Measurements from ENCODE around the gene NFYC.

Gene NFYC

DNA sequence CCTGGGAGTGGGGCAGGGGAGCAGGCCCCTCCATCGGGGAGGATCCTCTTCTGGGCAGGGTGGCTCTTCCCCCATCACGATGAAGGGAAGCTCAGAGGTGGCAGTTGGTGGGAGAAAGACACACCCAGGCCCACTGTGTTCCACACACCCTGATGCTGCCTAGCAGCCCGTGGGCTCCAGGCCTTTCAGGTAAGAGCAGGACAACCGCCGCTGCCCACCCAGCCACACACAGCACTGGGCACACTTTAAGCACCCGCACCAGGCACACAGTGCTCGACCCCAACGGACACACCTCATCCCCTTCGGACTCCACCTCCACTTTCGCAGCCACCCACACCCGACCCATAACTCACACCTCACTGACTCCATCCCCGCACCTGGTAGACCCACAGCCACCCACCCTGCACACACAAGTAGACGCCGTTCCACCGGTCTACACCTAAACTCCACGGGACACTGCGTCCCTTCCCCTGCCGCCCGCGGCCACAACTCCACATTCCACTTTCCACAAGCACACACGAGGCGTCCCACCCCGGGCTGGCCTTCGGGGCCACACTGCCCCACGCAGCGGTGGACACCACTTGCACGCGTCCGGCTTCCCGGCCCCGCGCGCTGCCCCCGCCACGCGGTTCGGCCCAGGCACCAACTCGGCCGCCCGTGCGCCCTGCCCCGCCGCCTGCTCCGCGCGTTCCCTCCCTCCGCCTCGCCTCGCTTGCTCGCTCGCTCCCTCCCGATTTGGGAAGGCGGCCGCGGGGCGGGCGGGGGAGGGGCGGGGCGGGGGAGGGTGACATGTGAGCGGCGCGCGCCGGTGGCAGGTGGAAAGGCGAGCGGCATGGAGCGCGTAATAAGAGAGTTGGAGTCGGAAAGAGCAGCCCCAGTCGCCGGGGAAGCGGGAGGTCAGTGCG, 91.7 kb downstream of the NFYC start, which contains the start of gene KCNQ4:
TSS of gene KCNQ4 (plus strand) at position 787 of the 905 bp plus-strand sequence. CDS start 307 bp downstream, outside the sequence.
- DNase-seq: peak; percentile 67

DNA sequence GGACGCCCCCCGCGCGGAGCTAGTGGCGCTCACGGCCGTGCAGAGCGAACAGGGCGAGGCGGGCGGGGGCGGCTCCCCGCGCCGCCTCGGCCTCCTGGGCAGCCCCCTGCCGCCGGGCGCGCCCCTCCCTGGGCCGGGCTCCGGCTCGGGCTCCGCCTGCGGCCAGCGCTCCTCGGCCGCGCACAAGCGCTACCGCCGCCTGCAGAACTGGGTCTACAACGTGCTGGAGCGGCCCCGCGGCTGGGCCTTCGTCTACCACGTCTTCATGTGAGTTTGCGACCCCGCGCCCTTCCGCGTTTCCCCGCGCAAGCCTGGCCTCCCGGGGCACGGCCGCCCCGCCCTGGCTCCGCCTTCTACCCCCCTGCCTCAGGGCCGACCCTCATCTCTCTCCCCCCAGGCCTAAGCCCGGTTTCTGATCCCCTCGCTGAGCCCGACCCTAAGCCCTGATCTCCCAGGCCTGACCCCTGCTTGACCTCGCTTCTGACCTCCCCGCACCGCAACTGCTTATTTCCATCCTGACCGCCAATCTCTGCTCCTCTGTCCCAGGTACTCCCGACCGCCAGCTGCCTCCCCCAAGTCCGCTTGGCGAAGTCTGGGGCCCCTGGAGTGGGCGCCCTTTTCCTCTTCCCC, 92.8 kb downstream of the NFYC start:
- no peak for DNase-seq

DNA sequence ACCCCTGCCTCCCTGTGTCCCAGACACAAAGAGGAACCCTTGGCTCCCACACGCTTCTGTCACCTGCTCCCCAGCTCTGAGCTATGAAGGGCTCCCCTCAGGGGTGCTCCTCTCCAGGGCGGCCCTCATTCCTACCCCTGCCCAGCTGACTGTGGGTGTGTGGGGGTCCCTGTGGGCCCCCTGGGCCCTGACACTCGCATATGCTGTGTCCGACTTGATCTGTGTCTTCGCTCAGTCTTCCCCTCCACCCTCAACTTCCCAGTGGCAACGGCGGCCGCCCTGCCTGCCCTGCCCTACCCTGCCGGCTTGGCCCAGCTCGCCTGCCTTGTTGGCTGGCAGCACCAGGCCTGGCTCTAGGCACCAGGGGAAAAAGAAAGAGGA, 93.3 kb downstream of the NFYC start:
- DNase-seq: no peak

DNA sequence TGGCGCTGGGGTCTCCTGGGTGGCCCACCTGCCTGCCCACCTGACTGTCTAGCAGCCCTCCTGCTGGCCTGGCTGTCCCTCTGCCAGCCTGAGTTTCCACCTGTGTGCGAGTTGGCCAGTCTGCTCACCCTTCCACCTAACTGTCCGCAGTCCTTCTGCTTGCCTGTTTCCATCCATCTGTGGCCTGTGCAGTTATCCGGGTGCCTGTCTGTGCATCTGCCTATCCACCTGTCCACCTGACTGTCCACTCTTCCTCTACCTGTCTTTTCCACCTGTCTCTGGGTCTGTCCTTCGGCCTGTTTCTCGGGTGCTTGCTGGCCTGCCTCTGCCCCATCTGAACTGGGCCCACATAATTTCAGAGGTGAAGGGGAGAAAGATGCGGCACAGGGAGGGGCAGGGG, 93.9 kb downstream of the NFYC start:
- DNase-seq: no peak

DNA sequence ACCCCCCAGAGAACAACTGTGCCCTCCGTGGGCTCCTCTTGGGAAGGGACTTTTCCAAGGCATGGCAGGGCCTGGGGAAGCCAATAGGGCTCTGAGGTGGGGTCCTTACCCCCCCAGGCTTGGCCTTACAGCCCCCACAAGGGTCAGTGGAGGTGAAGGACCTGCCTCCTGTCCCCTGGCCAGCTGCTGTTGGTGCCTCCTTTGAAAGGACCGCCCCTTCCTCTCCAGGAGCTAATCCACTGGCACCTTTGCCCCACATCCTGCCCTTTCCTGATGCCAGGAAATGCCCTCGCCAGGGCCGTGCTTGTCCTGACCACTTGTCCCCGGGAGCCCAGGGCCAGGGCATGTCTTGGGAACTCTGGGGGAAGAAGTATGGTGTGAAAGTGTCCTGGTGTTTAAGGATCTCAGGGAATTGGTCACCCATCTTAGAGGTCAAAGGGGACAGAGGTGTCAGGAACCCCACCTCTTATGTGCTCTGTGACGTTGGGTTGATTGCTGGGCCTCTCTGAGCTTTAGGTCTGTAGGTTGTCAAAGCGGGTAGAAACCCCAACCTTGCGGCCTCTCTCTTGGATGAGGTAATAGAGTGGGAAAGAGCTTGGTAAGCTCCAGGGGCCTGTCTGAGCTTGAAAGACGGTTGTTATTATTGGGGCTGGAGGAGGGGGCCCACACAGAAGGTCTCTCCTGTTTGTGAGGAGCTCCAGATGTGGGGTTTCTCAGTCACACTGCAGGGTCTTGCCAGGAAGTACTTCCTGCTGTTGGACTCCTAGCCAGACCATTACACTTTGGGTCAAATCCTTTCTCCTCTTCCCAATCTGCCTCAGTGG, 94.9 kb downstream of the NFYC start:
- DNase-seq: no peak

DNA sequence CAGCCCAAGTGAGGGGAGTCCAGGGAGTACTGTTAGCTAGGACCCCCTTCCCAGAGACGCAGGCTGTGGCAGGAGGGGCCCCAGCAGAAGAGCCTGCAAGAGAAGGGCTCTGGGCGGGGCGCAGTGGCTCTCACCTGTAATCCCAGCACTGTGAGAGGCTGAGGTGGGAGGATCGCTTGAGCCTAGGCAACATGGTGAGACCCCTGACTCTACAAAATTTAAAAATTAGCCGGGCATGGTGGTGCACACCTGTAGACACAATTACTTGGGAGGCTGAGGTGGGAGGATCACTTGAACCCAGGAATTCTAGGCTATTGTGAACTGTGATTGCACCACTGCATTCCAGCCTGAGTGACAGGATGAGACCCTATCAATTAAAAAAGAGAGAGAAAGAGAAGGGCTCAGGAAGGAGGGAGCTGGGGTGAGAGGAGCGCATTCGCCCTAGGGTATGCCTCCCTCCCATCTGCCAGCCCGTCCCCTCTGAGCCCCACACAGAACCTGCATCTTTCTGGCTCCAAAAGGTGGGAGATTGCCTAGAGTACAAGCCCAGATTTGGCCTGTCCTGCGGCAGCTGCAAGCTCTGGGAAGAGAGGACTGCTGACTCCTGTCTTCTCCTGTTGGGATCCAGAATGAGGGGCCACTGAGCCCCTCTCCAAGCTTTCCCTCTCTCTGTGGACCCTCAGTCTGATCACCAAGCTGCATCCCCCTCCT, 95.6 kb downstream of the NFYC start:
- DNase-seq: no peak

DNA sequence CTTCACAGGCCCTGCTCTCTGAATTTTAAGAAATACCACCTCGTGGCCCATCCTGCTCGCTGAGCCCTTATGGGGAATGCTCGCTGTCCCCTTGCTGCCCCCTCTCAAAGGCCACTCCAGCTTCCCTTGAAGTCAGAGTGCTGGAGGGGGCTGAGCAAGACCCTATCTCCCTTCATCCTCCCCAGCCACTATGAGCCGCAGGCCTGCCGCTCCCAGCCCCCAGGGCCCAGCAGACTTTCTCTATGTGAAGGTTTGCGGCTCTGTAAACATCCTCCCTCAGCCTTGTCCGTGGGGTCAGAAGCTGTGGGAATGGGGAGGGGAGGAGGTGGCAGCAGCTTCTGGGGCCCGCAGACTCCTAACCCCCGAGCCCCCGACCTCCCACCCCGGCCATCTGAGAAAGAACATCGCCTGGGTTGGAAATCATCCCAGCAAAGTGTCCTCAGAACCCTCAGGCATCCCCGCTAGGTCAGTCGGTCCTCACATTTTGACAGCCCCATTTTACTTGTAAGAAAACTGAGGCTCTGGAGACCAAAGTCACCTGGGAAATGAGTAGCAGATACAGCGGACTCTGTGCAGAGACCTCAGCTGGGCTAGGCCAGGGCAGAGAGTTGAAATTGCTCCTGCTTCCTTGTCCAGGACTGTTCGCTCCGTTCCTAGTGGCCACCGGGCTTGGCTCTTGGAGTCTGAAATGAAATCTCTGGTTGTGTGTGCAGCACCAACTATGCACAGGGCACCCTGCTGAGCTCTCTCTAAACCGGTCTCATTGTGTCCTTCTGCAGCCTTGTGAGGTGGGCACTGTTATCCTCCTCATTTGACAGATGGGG, 96.4 kb downstream of the NFYC start:
- no peak for DNase-seq

DNA sequence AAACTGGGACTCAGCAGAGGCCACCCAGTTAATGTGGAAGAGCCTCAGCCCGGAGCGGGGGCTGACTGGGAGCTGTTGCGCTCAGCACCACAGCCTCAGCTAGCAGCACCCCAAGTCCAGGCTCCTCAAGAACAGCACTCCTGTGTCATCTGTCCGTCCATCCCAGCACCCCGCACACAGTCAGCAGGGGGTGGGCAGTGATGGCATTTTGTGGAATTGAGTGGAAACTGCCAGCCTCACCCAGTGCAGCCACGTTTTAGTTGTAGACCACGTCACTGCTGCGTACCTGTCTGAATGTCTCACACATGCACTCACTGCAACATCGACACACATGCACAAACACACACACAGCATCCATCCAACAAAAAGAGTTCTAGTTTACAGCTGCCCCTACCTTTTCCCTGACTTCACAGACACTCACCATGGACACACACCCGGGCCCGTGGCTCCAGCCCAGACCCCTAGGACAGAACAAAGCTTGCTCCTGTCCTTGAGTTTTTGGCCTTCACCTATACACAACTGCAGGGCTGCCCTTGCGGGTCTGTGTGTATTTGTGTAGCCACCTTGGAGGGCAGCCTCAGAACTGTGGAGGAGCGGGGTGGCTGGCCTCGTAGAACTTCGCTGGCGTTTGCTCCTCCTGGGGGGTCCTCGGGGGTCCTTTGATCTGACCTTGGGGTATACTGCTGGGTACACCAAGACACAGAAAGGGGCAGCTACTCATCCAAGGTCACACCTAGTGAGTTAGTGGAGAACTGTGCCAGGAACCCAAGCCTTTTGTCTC, 97.2 kb downstream of the NFYC start:
- DNase-seq: no peak

DNA sequence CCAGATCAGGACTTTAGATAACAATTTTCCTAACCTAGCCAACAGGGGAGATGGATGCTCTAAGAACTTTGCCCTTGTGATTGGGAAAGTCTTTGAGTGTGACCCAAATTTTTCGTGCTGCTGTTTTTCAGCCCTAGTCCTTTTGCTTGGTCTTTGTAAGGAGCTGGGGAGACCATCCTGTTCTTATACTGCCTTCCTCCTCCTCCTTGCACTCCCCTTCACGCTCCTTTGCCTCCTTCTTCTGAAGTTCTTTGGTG, 97.8 kb downstream of the NFYC start:
- DNase-seq: no peak

DNA sequence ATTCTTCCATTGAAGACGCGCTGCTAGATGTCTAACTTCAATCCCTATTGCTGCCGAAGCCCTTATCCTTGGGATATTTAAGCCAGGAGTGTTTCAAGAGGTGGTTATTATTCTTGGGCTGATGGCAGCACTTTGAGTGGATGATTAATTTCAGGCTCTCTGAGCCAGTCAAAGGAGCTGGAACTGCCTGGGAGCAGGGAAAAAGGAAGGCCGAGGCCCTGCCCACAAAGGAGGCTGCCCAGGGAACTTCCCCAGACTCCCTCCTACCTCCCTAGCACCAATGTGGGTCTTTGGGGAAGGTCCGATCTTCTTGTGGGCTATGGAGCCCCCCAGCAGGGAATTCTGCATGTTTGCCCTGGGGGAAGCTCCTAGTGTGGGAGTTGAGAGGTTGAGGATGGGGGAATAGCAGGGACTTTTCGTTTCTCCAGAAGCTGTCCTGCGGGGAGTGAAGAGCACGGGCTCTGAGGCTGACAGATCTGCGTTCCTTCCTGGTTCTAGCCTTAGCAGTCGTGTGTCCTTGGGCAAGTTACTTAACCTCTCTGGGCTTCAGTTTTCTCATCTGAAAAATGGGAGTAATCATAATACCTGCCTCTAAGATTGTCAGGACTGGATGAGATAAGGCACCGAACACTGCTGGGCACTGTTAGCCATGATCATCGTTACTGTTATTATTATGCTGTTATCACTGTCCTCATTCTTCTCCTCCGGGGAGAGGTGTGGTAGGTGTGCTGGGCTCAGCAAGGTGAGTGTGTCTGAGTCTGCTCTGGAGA, 98.3 kb downstream of the NFYC start:
- DNase-seq: no peak

DNA sequence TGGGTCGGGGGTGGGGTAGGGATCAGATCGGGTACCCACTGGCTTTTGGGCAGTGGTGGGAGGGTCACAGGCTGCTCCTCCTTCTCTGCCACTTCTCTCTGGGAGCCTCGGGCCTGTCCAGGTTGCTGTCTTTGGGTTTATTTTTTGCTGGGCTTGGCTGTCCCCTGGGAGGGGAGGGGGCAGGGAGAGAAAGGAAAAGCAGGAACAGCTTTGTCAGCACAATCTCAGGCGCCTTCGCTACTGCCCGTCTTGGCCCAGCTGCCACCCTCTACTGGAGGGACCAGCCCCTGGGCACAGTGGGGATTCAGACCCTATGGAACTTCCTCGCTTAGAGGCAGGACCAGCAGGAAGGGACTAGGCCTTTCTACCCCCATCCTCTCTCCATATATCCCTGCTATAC, 100.5 kb downstream of the NFYC start:
- no peak for DNase-seq

DNA sequence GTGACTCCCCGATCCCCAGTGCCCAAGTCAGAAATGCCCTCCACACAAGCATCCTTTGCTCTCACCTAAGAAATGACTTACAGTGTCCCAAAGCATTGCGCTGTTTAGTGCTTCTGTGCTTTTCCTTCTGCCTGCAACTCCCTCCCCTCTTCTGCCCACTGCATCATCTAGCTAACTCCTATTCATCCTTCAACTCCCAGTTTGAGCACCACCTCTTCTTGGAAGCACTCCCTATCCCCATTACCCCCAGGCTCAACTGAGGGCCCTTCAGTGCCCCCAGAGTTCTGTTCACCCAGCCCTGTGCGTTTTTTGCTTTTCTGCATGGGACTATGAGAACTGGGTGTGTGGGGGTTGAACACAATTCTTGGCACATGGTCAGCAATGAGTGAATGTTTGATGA, 102.1 kb downstream of the NFYC start:
- no peak for DNase-seq

DNA sequence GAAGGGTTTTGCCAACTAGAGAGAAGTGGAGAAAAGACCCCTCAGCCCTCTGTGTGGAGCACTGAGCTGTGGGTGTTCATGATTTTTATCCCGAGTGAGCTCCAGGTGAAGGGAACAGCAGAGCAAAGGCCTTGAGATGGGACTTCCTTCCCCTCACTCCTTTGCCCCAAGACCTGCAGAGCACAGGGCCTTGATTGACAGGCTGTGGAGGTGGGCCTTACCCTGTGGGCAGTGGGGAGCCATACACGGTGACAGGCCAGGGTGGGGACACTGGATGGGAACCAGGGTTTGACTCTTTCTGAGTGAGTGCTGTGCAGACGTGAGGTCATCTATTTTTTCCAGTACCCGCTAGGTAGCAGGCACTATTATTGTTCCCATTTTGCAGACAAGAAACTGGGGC, 102.5 kb downstream of the NFYC start:
- no peak for DNase-seq

DNA sequence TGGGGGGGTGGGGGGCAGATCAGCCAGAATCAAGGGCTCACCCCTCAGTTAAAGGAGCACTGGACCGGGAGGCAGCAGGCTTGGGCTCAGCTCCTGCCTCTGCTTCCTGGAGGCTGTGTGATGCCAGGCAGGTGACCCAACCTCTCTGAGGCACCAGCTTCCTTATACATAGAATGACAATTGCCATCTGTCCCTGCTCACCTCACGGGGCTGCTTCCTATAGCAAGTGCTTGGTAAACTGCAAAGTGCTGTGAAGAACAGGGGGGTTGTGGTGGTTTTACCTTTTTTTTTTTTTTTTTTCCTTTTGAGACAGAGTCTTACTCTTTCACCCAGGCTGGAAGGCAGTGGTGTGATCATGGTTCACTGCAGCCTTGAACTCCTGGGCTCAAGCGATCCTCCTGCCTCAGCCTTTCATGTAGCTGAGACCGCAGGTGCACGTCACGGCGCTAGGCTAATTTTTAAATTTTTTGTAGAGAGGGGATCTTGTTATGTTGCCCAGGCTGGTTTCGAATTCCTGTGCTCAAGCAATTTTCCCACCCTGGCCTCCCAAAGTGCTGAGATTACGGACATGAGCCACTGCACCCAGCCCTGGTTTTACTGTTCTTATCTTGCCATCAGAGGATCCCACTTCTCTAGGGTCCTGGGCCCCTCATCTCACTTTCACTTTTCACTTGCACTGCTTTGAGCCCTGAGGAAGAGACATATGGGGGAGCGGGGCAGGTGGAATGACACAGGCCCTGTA, 103.6 kb downstream of the NFYC start:
- DNase-seq: no peak

DNA sequence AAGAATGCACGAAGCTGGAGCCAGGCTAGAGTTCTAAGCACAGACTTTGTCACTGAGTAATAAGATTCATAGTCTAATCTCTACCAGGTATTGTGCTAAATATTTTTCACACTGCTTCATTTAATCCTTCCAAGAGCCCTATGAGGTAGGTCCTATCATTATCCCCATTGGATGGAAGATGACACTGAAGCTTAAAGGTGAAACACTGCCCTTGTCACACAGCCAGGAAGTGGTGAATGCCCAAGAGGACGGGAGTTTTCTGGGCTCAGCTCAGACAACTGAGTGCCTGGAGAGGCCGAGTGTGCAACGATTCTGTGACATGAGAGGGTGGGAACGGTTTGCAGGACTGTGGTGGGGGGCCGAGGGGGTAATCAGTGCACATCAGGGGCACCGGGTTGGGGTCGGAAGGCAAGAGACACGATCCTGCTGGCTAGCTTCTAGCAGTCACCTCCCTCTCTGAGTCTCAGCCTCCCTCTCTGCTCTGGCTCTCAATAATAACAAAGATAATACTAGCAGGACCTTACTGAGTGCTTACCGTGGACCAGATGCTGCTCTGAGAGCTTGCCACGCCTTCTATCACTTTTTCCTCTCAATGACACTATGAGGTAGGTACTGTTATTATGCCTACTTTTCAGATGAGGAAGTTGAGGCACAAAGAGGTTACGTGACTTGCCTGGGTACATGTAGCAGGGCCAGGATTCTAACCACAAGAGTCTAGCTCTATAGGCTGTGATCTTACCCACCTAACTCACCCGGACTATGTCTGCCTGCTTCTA, 104.5 kb downstream of the NFYC start:
- DNase-seq: no peak

DNA sequence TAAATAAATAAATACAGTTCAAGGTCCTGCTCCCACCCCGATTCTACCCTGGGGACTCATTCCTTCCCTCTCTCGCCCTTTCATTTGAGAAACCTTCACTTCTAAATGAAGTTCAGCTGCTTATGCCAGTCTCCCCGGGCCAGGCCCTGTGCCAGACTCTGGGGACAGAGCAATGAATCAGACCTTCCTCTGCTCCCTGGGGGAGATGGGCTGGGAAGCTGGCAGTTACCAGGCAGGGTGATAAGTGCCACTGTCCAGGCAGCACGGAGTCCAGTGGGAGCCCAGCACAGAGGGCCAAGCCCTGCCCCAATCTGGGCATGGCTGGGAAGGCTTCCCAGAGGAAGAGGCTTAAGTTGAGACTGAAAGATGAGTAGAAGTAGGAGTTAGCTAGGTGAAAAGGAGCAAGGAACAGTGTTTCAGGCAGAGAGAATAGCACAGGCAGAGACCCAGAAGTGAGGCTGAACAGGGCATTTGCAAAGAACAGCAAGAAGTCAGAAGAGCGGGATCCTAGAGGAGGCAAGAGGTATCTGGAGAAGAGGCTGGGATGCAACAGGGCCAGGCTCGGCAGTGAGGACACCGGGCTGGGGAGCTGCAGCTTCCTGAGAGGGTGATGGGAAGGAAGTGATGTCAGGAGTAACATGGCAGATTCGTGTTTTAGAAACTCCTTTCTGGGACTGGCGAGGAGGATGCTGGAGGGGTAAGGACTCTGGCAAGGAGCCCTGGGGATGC, 105.6 kb downstream of the NFYC start:
- DNase-seq: no peak

DNA sequence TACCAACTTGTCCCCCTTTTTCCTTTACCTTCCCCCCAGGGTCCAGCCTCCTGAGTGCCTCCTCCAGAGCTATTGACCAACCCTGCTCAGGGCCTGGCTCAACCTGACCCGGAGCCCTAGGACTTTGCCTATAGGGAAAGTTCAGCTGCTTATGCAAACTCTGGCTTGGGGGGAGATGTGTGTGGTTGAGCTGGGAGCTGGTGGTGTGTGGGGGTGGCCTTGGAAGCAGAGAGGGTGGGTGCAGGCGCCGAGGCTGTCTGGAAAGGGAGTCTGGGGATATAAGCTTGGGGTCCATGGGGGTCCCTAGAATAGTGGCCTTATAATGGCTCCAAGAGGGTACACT, 106.1 kb downstream of the NFYC start:
- DNase-seq: no peak

Measured in left hindlimb (tissue), 1 donor.